ENCODE data around the gene RARA.

RARA gene

GRCh38 chr17:40329839-40330794 lies 21.1 kb downstream of the RARA start:
- no peak for DNase-seq (ENCODE audit: low read depth)

- DNase-seq (ENCODE audit: low read depth), result no peak
Observed at GRCh38 chr17:40330850-40331470, 22.0 kb downstream of the RARA start.

GRCh38 chr17:40331743-40332641 lies 23.0 kb downstream of the RARA start:
- DNase-seq (ENCODE audit: low read depth), result no peak

- DNase-seq (ENCODE audit: low read depth), result no peak
Observed at GRCh38 chr17:40333781-40334448, 24.9 kb downstream of the RARA start.

- no peak for DNase-seq (ENCODE audit: low read depth)
Observed at GRCh38 chr17:40335620-40336019, 26.6 kb downstream of the RARA start.

GRCh38 chr17:40337351-40337750 lies 28.4 kb downstream of the RARA start:
- no peak for DNase-seq (ENCODE audit: low read depth)

- DNase-seq (ENCODE audit: low read depth), result no peak
Observed at GRCh38 chr17:40338058-40338457, 29.1 kb downstream of the RARA start.

- no peak for DNase-seq (ENCODE audit: low read depth)
Observed at GRCh38 chr17:40338941-40339649, 30.1 kb downstream of the RARA start.

- DNase-seq (ENCODE audit: low read depth), result no peak
Observed at GRCh38 chr17:40340327-40340726, 31.3 kb downstream of the RARA start.

- peak; percentile 78 for DNase-seq (ENCODE audit: low read depth)
Observed at GRCh38 chr17:40340880-40341807, 32.2 kb downstream of the RARA start.

- no peak for DNase-seq (ENCODE audit: low read depth)
Observed at GRCh38 chr17:40341808-40342503, 33.0 kb downstream of the RARA start.

GRCh38 chr17:40342504-40343218 lies 33.7 kb downstream of the RARA start:
- no peak for DNase-seq (ENCODE audit: low read depth)

GRCh38 chr17:40343219-40344119 lies 34.5 kb downstream of the RARA start:
- DNase-seq (ENCODE audit: low read depth), result no peak

- DNase-seq (ENCODE audit: low read depth), result no peak
Observed at GRCh38 chr17:40344421-40345160, 35.6 kb downstream of the RARA start.

- no peak for DNase-seq (ENCODE audit: low read depth)
Observed at GRCh38 chr17:40345161-40345993, 36.4 kb downstream of the RARA start.

All from activated T-helper 9 cell treated with anti-CD3 and anti-CD28 coated beads, Interleukin-2, amount 50 U/mL, for 16 hours (primary cell).